B cell (primary cell): ENCODE results near the gene CRIM1.

Experiments
- EZH2 ChIP-seq: IDR thresholded peaks from 2 replicates; pipeline ENCODE4 v1.6.1; 2012; ENCODE audit warnings: borderline replicate concordance, low read depth, mild to moderate bottlenecking, moderate library complexity, low read length; ENCODE audit not compliant: insufficient read depth, poor library complexity, severe bottlenecking
- TF ChIP-seq, protein P1 (sequence below): fragments of 200-600 bp; IDR thresholded peaks from one replicate; pipeline ENCODE4 v1.8.0; 2022; ENCODE audit warnings: antibody characterized with exemption, mild to moderate bottlenecking

DNA sequence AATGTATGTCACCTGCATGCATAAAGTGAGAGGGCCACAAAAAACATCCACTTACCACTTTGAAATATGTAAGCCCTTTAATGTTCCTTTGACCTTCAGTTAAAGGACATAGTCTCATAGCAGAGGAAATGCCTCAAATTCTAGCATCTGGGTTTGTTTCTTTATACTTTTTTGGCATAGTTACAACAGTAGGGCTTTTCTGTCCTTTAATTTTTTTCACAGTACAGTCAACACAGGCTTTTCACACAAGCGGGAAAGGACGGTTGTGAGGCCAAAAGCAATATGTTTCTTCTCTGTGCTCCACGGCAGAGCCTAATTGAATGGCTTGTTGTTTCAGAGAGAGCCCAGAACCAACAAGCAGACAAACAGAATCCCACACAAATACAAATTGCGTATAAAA lies 57.6 kb downstream of the CRIM1 start:
- TF ChIP-seq, protein P1, sequence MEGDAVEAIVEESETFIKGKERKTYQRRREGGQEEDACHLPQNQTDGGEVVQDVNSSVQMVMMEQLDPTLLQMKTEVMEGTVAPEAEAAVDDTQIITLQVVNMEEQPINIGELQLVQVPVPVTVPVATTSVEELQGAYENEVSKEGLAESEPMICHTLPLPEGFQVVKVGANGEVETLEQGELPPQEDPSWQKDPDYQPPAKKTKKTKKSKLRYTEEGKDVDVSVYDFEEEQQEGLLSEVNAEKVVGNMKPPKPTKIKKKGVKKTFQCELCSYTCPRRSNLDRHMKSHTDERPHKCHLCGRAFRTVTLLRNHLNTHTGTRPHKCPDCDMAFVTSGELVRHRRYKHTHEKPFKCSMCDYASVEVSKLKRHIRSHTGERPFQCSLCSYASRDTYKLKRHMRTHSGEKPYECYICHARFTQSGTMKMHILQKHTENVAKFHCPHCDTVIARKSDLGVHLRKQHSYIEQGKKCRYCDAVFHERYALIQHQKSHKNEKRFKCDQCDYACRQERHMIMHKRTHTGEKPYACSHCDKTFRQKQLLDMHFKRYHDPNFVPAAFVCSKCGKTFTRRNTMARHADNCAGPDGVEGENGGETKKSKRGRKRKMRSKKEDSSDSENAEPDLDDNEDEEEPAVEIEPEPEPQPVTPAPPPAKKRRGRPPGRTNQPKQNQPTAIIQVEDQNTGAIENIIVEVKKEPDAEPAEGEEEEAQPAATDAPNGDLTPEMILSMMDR: no peak
- no peak for TF ChIP-seq EZH2
